NAMALWA (cell line): ENCODE results near the gene CABP4.
A peak's percentile ranks its signal among the peaks of the same experiment; 100 is the strongest.

ENCODE experiments used
- DNase-seq: peaks from one replicate; pipeline ENCODE4 v3.0.0-alpha.2; 2015; ENCODE audit warnings: low spot score

CABP4 gene

DNA sequence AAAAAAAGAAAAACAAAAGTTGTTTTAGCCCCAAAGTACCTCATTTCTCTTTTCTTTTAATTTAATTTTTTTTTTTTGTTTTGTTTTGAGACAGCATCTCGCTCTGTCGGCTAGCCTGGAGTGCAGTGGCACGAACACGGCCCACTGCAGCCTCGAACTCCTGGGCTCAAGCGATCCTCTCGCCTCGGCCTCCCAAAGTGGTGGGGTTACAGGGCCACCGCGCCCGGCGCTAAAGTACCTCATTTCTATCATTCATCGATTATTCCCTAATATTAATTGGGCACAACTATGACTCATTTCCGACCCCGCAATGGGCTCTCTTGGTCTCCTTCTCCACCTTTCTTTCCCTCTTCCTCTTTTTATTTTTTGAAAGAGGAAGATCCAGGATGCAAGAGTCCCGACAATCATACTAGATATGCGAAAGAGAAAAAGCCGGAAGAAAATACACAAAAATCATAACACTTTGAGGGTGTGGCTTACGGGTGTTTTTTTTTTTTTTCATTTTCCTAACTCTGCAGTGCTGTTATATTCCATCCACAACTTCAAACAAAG, 27.2 kb downstream of the CABP4 start:
- no peak for DNase-seq

DNA sequence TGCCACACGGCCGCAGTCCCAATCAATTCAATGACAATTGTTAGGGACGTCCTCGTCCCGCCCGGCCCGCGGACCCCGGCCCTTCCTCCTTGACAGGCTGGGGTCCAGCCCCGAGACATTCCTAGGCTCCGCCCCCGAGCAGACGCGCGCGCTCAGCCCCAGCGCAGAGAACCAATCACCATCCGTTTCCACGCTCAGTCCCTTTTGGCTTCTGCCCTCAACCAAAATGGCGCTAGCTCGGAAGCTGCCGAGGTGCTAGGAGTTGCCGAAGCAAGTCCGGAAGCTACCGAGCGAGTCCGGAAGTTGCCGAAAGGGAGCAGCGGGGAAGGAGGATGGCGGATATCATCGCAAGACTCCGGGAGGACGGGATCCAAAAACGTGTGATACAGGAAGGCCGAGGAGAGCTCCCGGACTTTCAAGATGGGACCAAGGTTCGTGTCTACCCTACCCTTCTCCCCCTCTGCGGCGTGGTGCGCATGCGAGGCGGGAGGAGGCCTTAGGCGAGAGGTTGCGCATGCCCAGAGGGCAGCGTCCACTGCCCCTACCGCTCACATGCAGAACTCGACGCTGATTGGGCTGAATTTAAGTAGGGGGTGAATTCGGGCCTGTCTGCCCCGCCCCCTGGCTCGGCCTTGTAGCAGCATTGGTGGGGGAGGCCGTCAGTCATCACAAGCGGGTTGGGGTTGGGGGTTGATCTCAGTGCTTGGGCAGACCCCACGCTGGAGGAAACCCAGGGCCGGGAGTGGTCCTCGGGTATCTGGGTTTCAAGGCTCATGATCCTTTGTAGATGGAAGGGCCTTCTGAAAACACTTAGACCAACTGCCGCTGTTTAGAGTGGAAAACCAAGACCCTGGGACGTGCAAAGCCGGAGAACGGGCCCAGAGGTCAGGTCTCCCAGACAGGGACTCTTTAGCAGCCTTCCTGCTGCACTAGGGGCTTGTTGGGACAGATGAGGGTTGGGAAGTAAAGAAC, 28.0 kb downstream of the CABP4 start, which contains the start of gene AIP:
AIP (plus strand) TSS at position 200 of the 972 bp plus-strand sequence; CDS start at position 333, 133 bp downstream.
- peak; percentile 99 for DNase-seq

DNA sequence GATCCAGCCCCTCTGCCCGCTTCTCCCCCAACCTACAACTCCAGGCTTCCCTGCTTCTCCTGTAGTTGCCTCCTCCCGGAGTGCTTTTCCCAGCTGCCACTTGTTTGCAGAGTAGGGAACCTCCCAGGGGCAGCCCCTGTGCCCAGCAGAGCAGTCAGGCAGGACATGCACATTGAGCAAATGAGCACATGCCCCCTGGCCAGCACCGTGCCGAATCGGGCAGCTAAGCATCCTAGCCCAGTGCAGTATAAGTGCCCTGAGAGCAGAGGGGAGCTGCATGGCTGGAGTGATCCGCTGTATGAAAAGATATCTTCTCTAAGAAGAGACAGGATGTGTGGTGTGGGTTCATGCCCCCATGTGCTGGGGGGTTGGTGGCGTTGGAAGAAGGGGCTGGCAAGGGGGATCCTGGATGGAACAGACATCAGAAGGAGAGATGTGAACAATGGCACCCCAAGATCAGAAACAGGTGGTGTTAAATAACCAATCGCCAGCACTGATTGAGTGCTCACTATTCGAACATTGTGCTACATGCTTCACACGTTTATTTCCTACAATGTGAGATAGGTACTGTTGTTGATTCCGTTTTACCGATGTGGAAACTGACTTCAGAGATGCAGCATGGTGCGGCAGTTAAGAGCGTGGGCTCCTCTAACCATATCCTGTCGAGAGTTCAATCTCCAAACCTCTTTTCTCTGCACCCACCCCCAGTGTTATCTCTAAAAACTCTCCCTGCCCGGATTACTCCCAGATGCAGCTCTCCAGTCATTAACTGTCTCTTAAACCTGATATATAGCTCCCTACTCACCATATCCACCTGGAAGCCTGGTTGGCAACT, 28.9 kb downstream of the CABP4 start:
- DNase-seq: peak; percentile 70

DNA sequence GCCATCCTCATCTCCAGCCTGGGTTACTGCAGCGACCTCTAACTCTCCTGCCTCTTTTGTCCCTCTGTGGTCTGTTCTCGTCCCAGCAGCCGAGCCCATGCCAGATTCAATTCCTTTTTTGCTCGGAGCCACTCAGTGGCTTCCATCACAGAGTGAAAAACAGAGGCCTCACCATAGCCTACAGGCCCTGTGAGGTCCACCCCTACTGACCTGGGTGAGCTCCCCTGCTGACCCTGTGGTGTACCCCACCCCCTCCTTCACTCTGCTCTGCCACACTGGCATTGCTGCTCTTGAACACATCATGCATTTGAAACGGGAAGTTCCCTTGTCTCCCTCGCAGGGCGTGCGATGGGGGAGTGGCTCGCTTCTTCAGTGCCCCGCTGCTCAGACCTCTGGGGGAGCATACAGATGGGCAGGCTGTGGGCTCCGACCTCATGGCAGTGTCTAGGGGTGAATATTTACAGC, 29.7 kb downstream of the CABP4 start:
- DNase-seq: peak; percentile 93

DNA sequence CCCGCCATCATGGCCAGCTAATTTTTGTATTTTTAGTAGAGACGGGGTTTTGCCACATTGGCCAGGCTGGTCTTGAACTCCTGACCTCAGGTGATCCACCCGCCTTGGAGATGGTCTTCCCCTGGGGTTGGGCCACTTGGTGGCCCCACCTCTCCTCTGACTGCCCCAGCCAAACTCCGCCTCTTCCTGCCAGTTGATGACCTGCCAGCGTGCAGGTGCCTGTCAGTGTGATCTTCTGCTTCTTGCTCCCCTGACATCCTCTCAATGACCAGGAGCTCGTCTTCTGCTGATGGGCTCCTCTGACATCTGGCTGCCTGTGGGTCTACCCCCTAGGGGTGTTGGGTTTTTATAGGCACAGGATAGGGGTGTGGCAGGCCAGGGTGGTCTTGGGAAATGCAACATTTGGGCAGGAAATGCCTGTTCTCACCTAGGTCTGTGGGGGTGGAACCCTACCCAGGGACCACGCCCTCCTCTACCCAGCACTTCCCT, 30.8 kb downstream of the CABP4 start:
- DNase-seq: peak; percentile 89

DNA sequence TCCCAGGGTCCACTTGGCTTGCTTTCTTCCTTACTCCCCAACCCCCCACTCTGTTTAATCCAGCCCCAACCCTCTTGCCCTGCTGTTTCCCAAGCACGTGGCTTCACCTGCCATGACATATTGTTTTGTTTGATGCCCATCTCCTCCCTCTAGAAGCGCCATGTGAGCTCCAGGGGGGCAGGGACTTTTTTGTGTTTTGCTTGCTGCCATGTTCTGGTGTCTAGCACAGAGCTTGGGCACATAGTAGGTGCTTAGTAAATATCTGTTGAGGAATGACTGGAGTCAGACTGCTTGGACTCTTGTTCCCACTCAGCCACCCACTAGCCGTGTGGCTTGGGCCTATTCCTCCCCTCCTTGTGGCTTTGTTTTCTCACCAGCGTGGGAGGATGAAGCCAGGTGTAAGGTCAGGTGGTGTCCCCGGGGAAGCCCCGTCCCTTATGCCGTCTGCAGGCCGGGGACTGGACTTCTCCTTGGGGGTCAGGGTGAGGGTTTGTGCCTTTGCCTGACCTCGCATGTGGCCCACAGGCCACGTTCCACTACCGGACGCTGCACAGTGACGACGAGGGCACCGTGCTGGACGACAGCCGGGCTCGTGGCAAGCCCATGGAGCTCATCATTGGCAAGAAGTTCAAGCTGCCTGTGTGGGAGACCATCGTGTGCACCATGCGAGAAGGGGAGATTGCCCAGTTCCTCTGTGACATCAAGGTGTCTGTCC, 31.5 kb downstream of the CABP4 start:
- DNase-seq: no peak

GRCh38 chr11:67489203-67489884, 34.2 kb downstream of the CABP4 start:
- DNase-seq: no peak

DNA sequence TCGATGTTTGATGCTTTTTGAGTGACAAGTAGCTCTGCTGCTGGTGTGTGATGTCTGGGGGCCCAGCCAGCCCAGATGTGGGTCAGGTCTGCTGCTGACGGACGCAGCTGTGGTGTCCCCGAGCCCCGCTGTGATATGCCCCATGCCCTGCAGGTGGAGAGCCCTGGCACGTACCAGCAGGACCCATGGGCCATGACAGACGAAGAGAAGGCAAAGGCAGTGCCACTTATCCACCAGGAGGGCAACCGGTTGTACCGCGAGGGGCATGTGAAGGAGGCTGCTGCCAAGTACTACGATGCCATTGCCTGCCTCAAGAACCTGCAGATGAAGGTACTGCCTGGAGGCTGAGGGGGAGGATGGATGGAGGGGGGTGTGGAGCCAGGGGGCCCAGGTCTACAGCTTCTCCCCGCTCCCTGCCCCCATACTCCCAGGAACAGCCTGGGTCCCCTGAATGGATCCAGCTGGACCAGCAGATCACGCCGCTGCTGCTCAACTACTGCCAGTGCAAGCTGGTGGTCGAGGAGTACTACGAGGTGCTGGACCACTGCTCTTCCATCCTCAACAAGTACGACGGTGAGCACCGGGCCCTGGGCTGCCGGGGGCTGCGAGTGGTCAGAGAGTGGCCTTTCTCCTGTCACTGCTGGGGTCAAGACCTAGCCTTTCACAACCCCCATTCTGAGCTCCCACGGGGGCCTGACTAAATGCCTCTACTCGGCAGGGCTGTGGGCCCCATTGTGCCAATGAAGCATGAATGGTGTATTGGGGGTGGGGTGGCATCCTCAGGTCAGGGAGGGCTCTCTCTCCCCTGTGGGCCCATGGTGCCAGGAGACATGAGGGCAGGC, 35.0 kb downstream of the CABP4 start:
- no peak for DNase-seq

DNA sequence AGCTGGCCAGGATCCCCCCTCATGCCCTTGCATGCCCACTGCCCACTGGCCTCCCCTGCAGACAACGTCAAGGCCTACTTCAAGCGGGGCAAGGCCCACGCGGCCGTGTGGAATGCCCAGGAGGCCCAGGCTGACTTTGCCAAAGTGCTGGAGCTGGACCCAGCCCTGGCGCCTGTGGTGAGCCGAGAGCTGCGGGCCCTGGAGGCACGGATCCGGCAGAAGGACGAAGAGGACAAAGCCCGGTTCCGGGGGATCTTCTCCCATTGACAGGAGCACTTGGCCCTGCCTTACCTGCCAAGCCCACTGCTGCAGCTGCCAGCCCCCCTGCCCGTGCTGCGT, 35.5 kb downstream of the CABP4 start:
- DNase-seq: no peak

DNA sequence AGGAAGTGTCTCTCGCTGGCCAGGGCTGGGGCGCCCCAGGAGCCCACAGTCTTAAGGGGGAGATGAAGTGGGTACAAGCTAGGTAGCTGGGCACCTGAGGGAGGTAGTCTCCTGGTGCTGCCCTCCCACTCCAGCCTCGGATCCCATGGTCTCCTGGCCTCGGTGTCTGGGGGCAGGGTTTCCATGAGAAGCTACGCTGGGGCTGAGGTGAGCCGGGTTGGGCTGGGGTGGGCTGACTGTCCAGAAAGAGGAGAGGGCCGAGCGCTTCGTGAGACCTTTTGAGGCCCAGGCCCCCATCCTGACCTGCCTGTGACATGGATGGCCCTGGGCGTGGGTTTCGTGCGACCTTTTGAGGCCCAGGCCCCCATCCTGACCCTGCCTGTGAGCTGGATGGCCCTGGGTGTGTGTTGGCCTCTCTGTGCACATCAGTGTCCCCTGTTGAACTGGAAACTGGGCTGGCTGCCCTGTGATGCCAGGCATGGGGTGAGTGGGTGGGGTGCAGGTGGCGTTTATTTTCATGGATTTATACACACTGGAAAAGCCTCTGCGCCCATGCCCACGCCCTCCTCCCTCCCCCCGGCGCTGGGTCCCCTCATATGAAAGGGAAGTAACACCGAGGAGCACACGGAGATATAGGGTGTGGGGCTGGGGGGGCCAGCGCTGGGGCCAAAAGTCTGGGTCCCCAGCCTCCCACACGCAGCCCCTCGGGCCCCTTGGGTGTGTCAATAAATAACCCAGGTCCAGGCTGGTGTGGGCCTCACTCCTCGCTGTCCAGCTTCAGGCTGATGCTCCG, 36.3 kb downstream of the CABP4 start:
- DNase-seq: no peak

GRCh38 chr11:67492069-67492727, 37.0 kb downstream of the CABP4 start:
- DNase-seq: no peak

DNA sequence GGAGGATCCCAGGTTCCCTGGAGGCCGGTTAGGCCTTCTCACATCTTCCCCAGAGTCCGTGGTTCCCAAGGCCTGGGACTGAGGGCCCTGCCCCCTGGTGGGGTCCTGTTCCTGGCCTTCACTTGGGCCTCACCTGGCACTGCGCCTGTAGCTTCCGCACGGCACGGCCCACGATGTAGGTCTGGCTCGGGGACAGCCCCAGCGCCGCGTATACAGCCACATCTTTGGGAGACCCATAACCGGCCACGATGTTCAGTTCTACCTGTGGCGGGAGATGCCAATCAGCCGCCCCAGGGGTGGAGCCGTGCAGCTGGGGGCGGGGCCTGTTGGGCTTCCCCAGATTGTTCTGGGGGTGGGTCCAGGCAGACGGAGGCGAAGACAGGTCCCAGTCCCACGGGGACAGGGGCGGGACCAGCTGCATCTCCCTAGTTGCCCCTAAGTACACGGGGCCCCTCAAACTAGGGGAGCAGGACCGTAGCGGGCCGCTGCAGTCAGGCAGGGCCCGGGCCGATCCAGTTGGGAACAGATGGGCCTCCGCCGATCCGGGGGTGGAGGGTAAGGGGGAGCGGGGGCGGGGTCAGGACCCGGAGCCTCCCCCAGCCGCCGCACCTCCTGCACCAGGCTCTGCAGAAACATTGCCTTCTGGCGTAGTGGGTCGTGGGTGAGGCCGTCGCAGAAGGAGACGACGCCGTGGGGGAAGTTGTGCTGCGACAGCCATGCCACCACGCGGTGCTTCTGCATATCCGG, 37.8 kb downstream of the CABP4 start:
- DNase-seq: peak; percentile 35

GRCh38 chr11:67493548-67494370, 38.6 kb downstream of the CABP4 start:
- no peak for DNase-seq

- no peak for DNase-seq
Observed at GRCh38 chr11:67494371-67495233, 39.4 kb downstream of the CABP4 start.

GRCh38 chr11:67495234-67496005, 40.3 kb downstream of the CABP4 start:
- DNase-seq: no peak
